Skeletal muscle satellite cell (primary cell): ENCODE results near the gene KHDC4.
"Not testable (repeated sequence)": the region's sequence is repeated elsewhere in the genome, so short reads cannot be mapped to it uniquely, and the experiment has no call there.

Experiments
- H3K27me3 ChIP-seq: 2 replicates; pipeline ENCODE4 v1.7.0; 2013; ENCODE audit warnings: low read length; ENCODE audit not compliant: control insufficient read depth, insufficient read depth
- H3K36me3 ChIP-seq: 2 replicates; pipeline ENCODE4 v1.7.0; 2013; ENCODE audit warnings: mild to moderate bottlenecking, control low read depth, low read length; ENCODE audit not compliant: insufficient read depth
- H3K4me1 ChIP-seq: 2 replicates; pipeline ENCODE4 v1.7.0; 2013; ENCODE audit warnings: low read length; ENCODE audit not compliant: control insufficient read depth, insufficient read depth
- H3K4me2 ChIP-seq: 2 replicates; pipeline ENCODE4 v1.7.0; 2013; ENCODE audit warnings: mild to moderate bottlenecking, low read length
- H3K4me3 ChIP-seq: 2 replicates; pipeline ENCODE4 v1.7.0; 2013; ENCODE audit warnings: low read length
- H3K9ac ChIP-seq: 2 replicates; pipeline ENCODE4 v1.7.0; 2013; ENCODE audit warnings: mild to moderate bottlenecking, low read depth, low read length, moderate library complexity
- H3K9me3 ChIP-seq: replicated peaks from 2 replicates; pipeline ENCODE4 v1.7.0; 2013; ENCODE audit warnings: mild to moderate bottlenecking, control low read depth, low read length

Gene KHDC4

DNA sequence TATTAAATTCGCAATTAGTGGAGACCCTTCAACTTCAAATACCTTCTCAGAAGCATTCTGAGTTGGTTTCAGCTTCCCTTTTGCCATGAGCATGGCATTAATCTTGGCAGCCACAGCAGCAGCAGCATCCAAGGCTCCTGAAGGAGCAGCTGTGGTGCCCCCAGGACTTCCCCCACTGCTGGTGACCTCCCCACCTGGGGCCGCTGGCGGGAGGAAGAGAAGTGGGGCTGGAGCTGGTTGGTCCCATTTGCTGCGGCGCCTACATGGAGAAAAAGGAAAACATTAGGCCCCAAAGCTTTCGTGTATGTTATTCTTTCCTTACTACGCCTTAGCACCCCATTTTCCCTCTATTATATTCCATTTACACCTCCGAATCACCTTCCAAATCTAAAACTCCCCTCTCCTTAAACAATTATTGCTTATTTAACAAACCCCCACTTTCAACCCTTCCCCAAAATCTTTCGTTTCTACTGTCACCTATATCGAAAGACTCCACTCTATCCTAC, 569 bp downstream of the KHDC4 start:
- Histone ChIP-seq H3K4me1 (peaks cover 33% of the 10 kb centered on the region), H3K36me3 (peaks cover 45% of the 10 kb centered on the region), H3K4me3 (peak overlapping the region; percentile 82), H3K27me3 (no peaks in the 10 kb centered on the region), H3K9me3 (no peaks in the 10 kb centered on the region), H3K9ac (peak overlapping the region; percentile 94), H3K4me2 (peak overlapping the region; percentile 97)

DNA sequence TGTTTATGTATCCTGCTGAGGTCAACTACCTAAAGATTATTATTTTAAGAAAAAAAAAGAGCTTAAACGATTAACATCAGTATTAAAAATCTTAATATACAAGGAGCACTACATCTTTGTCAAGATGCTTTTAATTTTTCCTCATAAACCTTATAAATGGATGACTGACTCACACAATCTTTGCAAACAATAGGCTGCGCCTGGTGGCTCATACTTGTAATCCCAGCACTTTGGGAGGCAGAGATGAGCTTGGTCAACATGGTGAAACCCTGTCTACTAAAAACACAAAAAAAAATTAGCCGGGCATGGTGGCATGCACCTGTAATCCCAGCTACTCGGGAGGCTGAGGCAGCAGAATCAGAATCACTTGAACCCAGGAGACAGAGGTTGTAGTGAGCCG, 1.7 kb downstream of the KHDC4 start:
- H3K4me3 ChIP-seq: peak overlapping the region; percentile 82
- no peaks in the 10 kb centered on the region for H3K27me3 ChIP-seq
- H3K9ac ChIP-seq: peak overlapping the region; percentile 94
- H3K36me3 ChIP-seq: peaks cover 55% of the 10 kb centered on the region
- peaks cover 33% of the 10 kb centered on the region for H3K4me1 ChIP-seq
- H3K9me3 ChIP-seq: no peaks in the 10 kb centered on the region
- H3K4me2 ChIP-seq: peak overlapping the region; percentile 97

DNA sequence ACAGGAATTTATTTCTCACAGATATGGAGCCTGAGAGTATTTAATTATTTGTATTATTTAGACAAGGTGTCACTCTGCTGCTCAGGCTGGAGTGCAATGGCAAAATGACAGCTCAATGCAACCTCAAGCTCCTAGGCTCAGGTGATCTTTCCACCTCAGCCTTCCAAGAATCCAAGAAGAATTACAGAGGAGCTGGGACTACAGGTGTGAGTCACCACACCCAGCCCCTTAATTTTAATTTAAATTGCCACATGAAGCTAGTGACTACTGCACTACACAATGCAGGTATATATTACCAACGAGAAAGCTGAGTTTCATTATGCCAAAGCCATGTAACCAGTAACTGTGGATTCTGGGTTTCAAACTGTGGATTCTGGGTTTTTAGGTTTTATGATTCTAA, 2.1 kb downstream of the KHDC4 start:
- peaks cover 33% of the 10 kb centered on the region for H3K4me1 ChIP-seq
- peak overlapping the region; percentile 97 for H3K4me2 ChIP-seq
- H3K36me3 ChIP-seq: peaks cover 59% of the 10 kb centered on the region
- H3K9ac ChIP-seq: peak overlapping the region; percentile 11
- H3K27me3 ChIP-seq: no peaks in the 10 kb centered on the region
- peak overlapping the region; percentile 53 for H3K4me3 ChIP-seq
- no peaks in the 10 kb centered on the region for H3K9me3 ChIP-seq

DNA sequence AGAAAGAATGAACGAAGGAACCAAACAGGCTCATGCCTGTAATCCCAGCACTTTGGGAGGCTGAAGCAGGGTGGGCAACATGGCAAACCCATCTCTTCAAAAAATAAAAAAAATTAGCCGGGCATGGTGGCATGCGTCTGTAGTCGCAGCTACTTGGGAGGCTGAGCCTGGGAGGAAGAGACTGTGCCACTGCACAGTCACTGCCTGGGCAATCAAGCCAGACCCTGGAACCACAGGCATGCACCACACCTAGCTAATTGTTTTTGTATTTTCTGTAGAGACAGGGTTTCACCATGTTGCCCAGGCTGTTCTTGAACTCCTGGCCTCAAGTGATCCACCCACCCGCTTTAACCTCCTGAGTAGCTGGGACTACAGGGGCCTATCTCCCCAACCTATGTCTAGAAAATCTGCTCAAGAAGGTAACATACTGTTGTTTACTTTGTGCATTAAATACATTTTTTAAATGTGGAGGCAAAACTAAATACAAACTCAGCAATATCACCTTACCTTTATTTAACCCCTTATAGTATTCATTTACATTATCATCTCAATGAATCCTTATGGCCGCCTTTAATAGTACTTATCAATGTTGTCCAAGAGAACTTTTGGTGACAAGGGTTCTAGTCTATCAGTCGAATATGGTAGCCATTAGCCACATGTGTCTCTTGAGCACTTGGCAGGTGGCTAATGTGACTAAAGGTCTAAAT, 2.7 kb downstream of the KHDC4 start:
- peak overlapping the region; percentile 47 for H3K9ac ChIP-seq
- no peaks in the 10 kb centered on the region for H3K9me3 ChIP-seq
- peak overlapping the region; percentile 53 for H3K4me3 ChIP-seq
- peaks cover 65% of the 10 kb centered on the region for H3K36me3 ChIP-seq
- H3K4me1 ChIP-seq: peaks cover 33% of the 10 kb centered on the region
- H3K4me2 ChIP-seq: peak overlapping the region; percentile 97
- no peaks in the 10 kb centered on the region for H3K27me3 ChIP-seq

DNA sequence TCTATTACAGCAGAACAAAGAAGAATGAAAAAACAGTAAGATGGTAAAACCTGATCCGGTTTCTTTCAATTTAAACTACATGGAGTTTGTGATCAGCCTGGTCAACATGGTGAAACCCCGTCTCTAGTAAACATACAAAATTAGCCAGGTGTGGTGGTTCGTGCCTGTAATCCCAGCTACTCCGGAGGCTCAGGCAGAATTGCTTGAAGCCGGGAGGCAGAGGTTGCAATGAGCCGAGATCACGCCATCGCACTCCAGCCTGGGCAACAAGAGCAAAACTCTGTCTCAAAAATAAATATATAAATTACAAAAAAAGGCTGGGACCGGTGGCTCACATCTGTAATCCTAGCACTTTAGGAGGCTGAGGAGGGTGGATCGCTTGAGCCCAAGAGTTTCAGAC, 3.5 kb downstream of the KHDC4 start:
- Histone ChIP-seq H3K9ac (peak overlapping the region; percentile 29), H3K4me3 (peak overlapping the region; percentile 53), H3K36me3 (peaks cover 72% of the 10 kb centered on the region), H3K4me1 (peaks cover 33% of the 10 kb centered on the region), H3K4me2 (peak overlapping the region; percentile 97)
- H3K27me3 ChIP-seq, H3K9me3 ChIP-seq: not testable (repeated sequence)

DNA sequence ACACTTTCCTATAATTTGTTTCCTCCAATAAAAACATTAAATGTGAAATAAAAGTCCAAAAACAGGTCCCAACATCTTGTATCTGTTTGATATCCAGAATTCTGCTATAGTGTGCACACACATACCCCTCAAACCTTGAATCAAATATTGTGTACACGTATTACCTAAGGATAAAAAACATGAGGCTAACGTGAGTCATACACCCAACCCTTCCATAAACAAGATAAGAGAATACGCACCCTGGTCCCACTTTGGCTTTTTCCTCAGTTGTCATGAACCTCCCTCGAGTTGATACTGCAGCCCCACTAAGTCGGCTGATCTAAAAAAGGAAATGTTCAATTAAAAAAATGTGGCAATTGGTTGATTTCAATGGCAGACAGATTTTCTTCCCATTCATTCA, 5.2 kb downstream of the KHDC4 start:
- H3K4me3 ChIP-seq: no peak overlapping the region
- peaks cover 29% of the 10 kb centered on the region for H3K4me1 ChIP-seq
- no peak overlapping the region for H3K9ac ChIP-seq
- peaks cover 86% of the 10 kb centered on the region for H3K36me3 ChIP-seq
- H3K9me3 ChIP-seq: no peaks in the 10 kb centered on the region
- H3K27me3 ChIP-seq: no peaks in the 10 kb centered on the region
- no peak overlapping the region for H3K4me2 ChIP-seq

- Histone ChIP-seq H3K9me3 (no peaks in the 10 kb centered on the region), H3K4me1 (peaks cover 4% of the 10 kb centered on the region), H3K36me3 (peaks cover 88% of the 10 kb centered on the region), H3K4me2 (no peak overlapping the region), H3K4me3 (no peak overlapping the region), H3K9ac (no peak overlapping the region), H3K27me3 (no peaks in the 10 kb centered on the region)
Measured at GRCh38 chr1:155925506-155925905, 8.7 kb downstream of the KHDC4 start.

GRCh38 chr1:155920717-155921116, 13.5 kb downstream of the KHDC4 start:
- H3K9me3 ChIP-seq: no peaks in the 10 kb centered on the region
- no peaks in the 10 kb centered on the region for H3K27me3 ChIP-seq
- H3K36me3 ChIP-seq: peaks cover 86% of the 10 kb centered on the region
- H3K4me2 ChIP-seq: no peak overlapping the region
- H3K9ac ChIP-seq: no peak overlapping the region
- H3K4me1 ChIP-seq: no peaks in the 10 kb centered on the region
- no peak overlapping the region for H3K4me3 ChIP-seq

DNA sequence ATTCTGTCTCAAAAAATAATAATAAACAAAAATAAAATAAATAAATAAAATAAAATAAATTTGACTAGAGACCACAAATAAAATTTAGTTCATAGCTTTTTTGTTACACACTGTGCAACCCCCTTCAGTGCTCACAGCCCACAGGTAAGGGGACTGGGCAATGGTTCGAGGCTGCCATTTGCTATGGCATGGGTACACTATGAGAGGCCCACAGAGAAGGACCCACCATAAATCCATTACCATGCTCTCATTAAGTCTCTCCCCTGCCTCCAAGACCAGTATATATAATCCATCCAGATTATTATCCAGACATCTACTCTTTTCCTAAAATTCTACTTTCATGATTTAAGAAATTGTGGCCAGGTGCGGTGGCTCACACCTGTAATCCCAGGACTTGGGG, 14.4 kb downstream of the KHDC4 start:
- Histone ChIP-seq H3K36me3 (peaks cover 85% of the 10 kb centered on the region), H3K27me3 (no peaks in the 10 kb centered on the region)

DNA sequence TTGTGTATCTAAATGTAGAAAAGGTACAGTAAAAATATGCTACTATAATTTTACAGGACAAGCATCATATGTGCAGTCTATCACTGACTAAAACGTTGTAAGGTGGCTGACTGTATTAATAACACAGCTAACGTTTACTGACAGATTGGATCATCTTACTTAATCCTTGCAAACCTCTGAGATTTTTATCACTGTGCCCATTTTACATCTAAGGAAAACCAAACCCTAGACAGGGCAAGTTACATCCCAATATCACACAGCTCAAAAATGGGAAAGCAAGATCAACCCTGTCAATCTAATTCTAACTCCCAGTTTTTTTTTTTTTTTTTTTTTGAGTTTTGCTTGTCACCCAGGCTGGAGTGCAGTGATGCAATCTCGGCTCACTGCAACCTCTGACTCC, 15.6 kb downstream of the KHDC4 start:
- Histone ChIP-seq H3K9ac (no peak overlapping the region), H3K4me3 (no peak overlapping the region), H3K27me3 (no peaks in the 10 kb centered on the region), H3K4me2 (no peak overlapping the region), H3K36me3 (peaks cover 87% of the 10 kb centered on the region), H3K4me1 (no peaks in the 10 kb centered on the region), H3K9me3 (no peaks in the 10 kb centered on the region)

More for the DNA sequence above, 14.4 kb downstream of the KHDC4 start:
- H3K9ac ChIP-seq: no peak overlapping the region
- H3K9me3 ChIP-seq: no peaks in the 10 kb centered on the region
- no peaks in the 10 kb centered on the region for H3K4me1 ChIP-seq
- no peak overlapping the region for H3K4me2 ChIP-seq
- no peak overlapping the region for H3K4me3 ChIP-seq

- H3K9me3 ChIP-seq: no peaks in the 10 kb centered on the region
- peaks cover 16% of the 10 kb centered on the region for H3K4me1 ChIP-seq
- H3K27me3 ChIP-seq: no peaks in the 10 kb centered on the region
- H3K36me3 ChIP-seq: peaks cover 75% of the 10 kb centered on the region
- H3K4me3 ChIP-seq: no peak overlapping the region
- H3K9ac ChIP-seq: peak overlapping the region; percentile 20
- no peak overlapping the region for H3K4me2 ChIP-seq
Measured at GRCh38 chr1:155913969-155914757, 20.1 kb downstream of the KHDC4 start.
